GM21576 (cell line): Measurements from ENCODE around the gene CHSY1.

Experiments used
- ATAC-seq: cut with Tn5 transposase; IDR thresholded peaks from one replicate; pipeline ENCODE4 v1.9.1; 2021; ENCODE audit warnings: mild to moderate bottlenecking, moderate library complexity; ENCODE audit not compliant: unreplicated experiment

Gene CHSY1

GRCh38 chr15:101213570-101213969 is 38.3 kb downstream of the CHSY1 start:
- ATAC-seq = no peak

GRCh38 chr15:101213147-101213546 is 38.7 kb downstream of the CHSY1 start:
- ATAC-seq = no peak

- ATAC-seq = no peak
Observed at GRCh38 chr15:101211897-101212296, 40.0 kb downstream of the CHSY1 start.

GRCh38 chr15:101210466-101210865 is 41.4 kb downstream of the CHSY1 start:
- ATAC-seq = no peak

- ATAC-seq = no peak
Observed at GRCh38 chr15:101210058-101210457, 41.8 kb downstream of the CHSY1 start.

GRCh38 chr15:101209285-101209845 is 42.5 kb downstream of the CHSY1 start:
- ATAC-seq = no peak

GRCh38 chr15:101207867-101208288 is 44.0 kb downstream of the CHSY1 start:
- no peak for ATAC-seq

GRCh38 chr15:101206176-101206591 is 45.7 kb downstream of the CHSY1 start:
- no peak for ATAC-seq

GRCh38 chr15:101204739-101205535 is 46.9 kb downstream of the CHSY1 start:
- ATAC-seq = no peak

- ATAC-seq = no peak
Observed at GRCh38 chr15:101203607-101204189, 48.1 kb downstream of the CHSY1 start.

- no peak for ATAC-seq
Observed at GRCh38 chr15:101203029-101203573, 48.7 kb downstream of the CHSY1 start.

GRCh38 chr15:101201411-101202174 is 50.3 kb downstream of the CHSY1 start:
- ATAC-seq = no peak

- no peak for ATAC-seq
Observed at GRCh38 chr15:101200181-101200580, 51.7 kb downstream of the CHSY1 start.

- ATAC-seq = no peak
Observed at GRCh38 chr15:101198800-101199199, 53.0 kb downstream of the CHSY1 start.

- no peak for ATAC-seq
Observed at GRCh38 chr15:101198031-101198575, 53.7 kb downstream of the CHSY1 start.

- ATAC-seq = no peak
Observed at GRCh38 chr15:101194546-101195125, 57.2 kb downstream of the CHSY1 start.

GRCh38 chr15:101193806-101194545 is 57.9 kb downstream of the CHSY1 start:
- no peak for ATAC-seq

- no peak for ATAC-seq
Observed at GRCh38 chr15:101193120-101193644, 58.7 kb downstream of the CHSY1 start.

GRCh38 chr15:101192081-101192480 is 59.8 kb downstream of the CHSY1 start:
- no peak for ATAC-seq

- no peak for ATAC-seq
Observed at GRCh38 chr15:101191242-101191641, 60.6 kb downstream of the CHSY1 start.
